Measurements from ENCODE around the gene PEAK1. TPM values are rescaled to one million over a fixed set of nuclear protein-coding genes. Genes with fewer than 3 reads are reported as not detected.
"Not testable (repeated sequence)": the region's sequence is repeated elsewhere in the genome, so short reads cannot be mapped to it uniquely, and the experiment has no call there.

The PEAK1 gene
- total RNA-seq, 2 experiments from 2014 or later, result 34.0 to 38.1 TPM

GRCh38 chr15:77276943-77277342 is 143.0 kb downstream of the PEAK1 start:
- H3K27ac Mint-ChIP-seq, result no peak overlapping the region
- peaks cover 8% of the 10 kb centered on the region for H3K9me3 Mint-ChIP-seq
- DNase-seq (no peak), ATAC-seq (ENCODE audit: low read depth) (no peak)
- POLR2A ChIA-PET, result no interaction called here
- no peaks in the 10 kb centered on the region for H3K27me3 Mint-ChIP-seq
- peaks cover 21% of the 10 kb centered on the region for H3K4me1 Mint-ChIP-seq
- H3K4me3 Mint-ChIP-seq, result no peak overlapping the region
- peaks cover 36% of the 10 kb centered on the region for H3K36me3 Mint-ChIP-seq

- peaks cover 21% of the 10 kb centered on the region for H3K4me1 Mint-ChIP-seq
- peak overlapping the region; percentile 1 for H3K27ac Mint-ChIP-seq
- H3K27me3 Mint-ChIP-seq, result no peaks in the 10 kb centered on the region
- H3K9me3 Mint-ChIP-seq, result peaks cover 9% of the 10 kb centered on the region
- DNase-seq (no peak), ATAC-seq (ENCODE audit: low read depth) (no peak)
- H3K4me3 Mint-ChIP-seq, result peak overlapping the region; percentile 5
- peaks cover 37% of the 10 kb centered on the region for H3K36me3 Mint-ChIP-seq
- POLR2A ChIA-PET, result no interaction called here
Observed at GRCh38 chr15:77276096-77276495, 143.8 kb downstream of the PEAK1 start.

- H3K27ac Mint-ChIP-seq; ATAC-seq (ENCODE audit: low read depth); H3K27me3 Mint-ChIP-seq; DNase-seq; H3K4me3 Mint-ChIP-seq; POLR2A ChIA-PET: not testable (repeated sequence)
- Mint-ChIP-seq H3K36me3 (peaks cover 54% of the 10 kb centered on the region), H3K4me1 (peaks cover 19% of the 10 kb centered on the region), H3K9me3 (peaks cover 14% of the 10 kb centered on the region)
Observed at GRCh38 chr15:77273136-77273535, 146.8 kb downstream of the PEAK1 start.

DNA sequence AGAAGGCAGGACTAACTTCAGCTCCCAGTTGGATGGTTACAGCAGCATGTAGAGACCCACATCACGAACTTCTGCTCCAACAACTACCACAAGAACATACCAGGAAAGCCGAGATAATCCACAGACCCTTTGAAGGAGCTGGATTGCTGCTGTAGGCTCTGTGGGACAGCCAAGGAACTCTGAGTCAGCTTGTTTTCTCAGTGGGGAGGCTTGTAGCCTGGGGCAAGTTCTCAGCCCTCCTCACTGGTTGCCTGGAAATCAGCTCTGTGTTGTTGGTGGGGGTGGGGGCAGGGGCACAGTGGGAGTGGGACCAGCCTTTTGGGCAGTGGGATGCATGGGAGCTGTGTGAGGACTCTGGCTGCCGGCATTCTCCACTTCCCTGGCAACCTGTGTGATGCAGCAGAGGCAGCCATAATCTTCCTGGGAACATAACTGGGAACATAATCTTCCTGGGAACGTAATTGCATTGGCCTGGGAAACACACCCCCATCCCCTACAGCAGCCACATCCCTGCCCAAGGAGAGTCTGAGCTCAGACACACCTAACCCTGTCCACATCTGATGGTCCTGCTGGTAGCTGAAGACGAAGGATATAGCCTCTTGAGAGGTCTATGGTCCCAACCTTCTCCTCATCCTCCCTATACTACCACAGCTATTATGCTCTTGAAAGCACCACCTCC is 153.1 kb downstream of the PEAK1 start:
- POLR2A ChIA-PET, result interaction anchor here (0.6 kb wide), 1 partner anchor 180 kb away, joined by 3 read pairs; no protein-coding TSS in a partner anchor
- H3K36me3 Mint-ChIP-seq, result peaks cover 47% of the 10 kb centered on the region
- no peak for ATAC-seq (ENCODE audit: low read depth)
- no peak overlapping the region for H3K4me3 Mint-ChIP-seq
- peaks cover 9% of the 10 kb centered on the region for H3K9me3 Mint-ChIP-seq
- H3K27me3 Mint-ChIP-seq, result no peaks in the 10 kb centered on the region
- no peak overlapping the region for H3K27ac Mint-ChIP-seq
- DNase-seq, result no peak
- peaks cover 2% of the 10 kb centered on the region for H3K4me1 Mint-ChIP-seq

GRCh38 chr15:77255385-77255784 is 164.5 kb downstream of the PEAK1 start:
- Mint-ChIP-seq H3K9me3 (no peaks in the 10 kb centered on the region), H3K27me3 (no peaks in the 10 kb centered on the region), H3K27ac (no peak overlapping the region), H3K36me3 (peaks cover 7% of the 10 kb centered on the region), H3K4me3 (no peak overlapping the region), H3K4me1 (no peaks in the 10 kb centered on the region)
- POLR2A ChIA-PET, result no interaction called here
- DNase-seq (no peak), ATAC-seq (ENCODE audit: low read depth) (no peak)

GRCh38 chr15:77251662-77252061 is 168.2 kb downstream of the PEAK1 start:
- no peak for DNase-seq
- ATAC-seq (ENCODE audit: low read depth), result no peak
- H3K4me3 Mint-ChIP-seq, result no peak overlapping the region
- peaks cover 15% of the 10 kb centered on the region for H3K36me3 Mint-ChIP-seq
- POLR2A ChIA-PET, result no interaction called here
- no peaks in the 10 kb centered on the region for H3K9me3 Mint-ChIP-seq
- no peaks in the 10 kb centered on the region for H3K27me3 Mint-ChIP-seq
- H3K4me1 Mint-ChIP-seq, result no peaks in the 10 kb centered on the region
- no peak overlapping the region for H3K27ac Mint-ChIP-seq

DNA sequence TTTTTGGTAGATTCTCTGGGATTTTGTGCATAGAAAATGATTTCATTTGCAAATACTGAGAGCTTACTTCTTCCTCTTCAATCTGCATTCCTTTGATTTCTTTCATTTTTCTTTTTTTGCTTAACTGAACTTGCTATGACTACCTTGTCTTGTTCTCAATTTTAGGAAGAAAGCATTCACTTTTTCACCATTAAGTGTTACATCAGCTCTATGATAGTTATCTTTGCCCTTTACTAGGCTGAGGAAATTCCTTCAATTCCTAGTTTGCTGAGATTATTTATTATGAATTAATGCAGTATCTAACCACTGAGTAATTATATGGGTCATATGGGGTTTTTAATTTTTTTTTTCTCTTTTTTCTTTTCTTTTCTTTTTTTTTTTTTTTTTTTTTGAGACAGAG is 172.8 kb downstream of the PEAK1 start:
- no peak for ATAC-seq (ENCODE audit: low read depth)
- peaks cover 15% of the 10 kb centered on the region for H3K36me3 Mint-ChIP-seq
- no peak for DNase-seq
- H3K27me3 Mint-ChIP-seq, result no peaks in the 10 kb centered on the region
- peaks cover 8% of the 10 kb centered on the region for H3K4me1 Mint-ChIP-seq
- H3K9me3 Mint-ChIP-seq, result no peaks in the 10 kb centered on the region
- no peak overlapping the region for H3K27ac Mint-ChIP-seq
- POLR2A ChIA-PET, result no interaction called here
- no peak overlapping the region for H3K4me3 Mint-ChIP-seq

- DNase-seq, result no peak
- Mint-ChIP-seq H3K4me1 (peaks cover 8% of the 10 kb centered on the region), H3K27me3 (no peaks in the 10 kb centered on the region), H3K9me3 (no peaks in the 10 kb centered on the region), H3K27ac (no peak overlapping the region), H3K4me3 (no peak overlapping the region), H3K36me3 (peaks cover 13% of the 10 kb centered on the region)
- POLR2A ChIA-PET, result no interaction called here
- ATAC-seq (ENCODE audit: low read depth), result no peak
Observed at GRCh38 chr15:77243716-77244401, 176.0 kb downstream of the PEAK1 start.

- Mint-ChIP-seq H3K27ac (no peak overlapping the region), H3K36me3 (peaks cover 16% of the 10 kb centered on the region), H3K4me1 (peaks cover 8% of the 10 kb centered on the region), H3K27me3 (no peaks in the 10 kb centered on the region), H3K4me3 (no peak overlapping the region), H3K9me3 (no peaks in the 10 kb centered on the region)
- POLR2A ChIA-PET, result no interaction called here
- ATAC-seq (ENCODE audit: low read depth) (no peak), DNase-seq (no peak)
Observed at GRCh38 chr15:77243135-77243534, 176.8 kb downstream of the PEAK1 start.

DNA sequence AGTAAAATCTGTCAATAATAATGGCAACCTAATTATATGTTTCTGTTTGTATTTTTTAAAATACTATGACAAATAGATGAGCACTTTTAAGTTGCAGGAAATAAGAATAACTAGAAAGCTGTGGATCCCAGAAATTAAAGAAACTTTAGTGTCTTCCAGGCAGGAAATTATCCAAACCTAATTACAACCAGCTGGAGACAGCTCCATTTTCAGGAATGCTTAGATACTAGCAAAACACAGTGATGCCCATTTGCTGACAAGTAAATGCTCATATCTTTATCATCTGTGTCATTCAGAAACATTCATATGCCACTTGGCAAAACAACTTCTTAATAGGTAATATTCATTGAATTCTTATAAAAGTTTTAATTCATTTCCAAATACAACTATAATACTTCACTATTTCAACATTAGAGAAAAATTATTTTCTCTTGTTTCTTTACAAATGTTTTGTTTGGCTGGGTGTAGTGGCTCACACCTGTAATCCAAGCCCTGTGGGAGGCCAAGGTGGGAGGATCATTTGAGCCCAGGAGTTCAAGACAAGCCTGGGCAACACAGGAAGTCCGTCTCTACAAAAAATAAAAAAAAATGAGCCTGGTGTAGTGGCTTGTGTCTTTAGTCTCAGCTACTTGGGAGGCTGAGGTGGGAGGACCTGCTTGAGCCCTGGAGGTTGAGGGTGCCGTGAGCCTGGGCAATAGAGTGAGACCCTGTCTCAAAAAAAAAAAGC is 179.9 kb downstream of the PEAK1 start:
- H3K36me3 Mint-ChIP-seq, result peaks cover 27% of the 10 kb centered on the region
- peaks cover 8% of the 10 kb centered on the region for H3K9me3 Mint-ChIP-seq
- no peak overlapping the region for H3K4me3 Mint-ChIP-seq
- no peaks in the 10 kb centered on the region for H3K27me3 Mint-ChIP-seq
- DNase-seq, result no peak
- ATAC-seq (ENCODE audit: low read depth), result no peak
- H3K4me1 Mint-ChIP-seq, result peaks cover 8% of the 10 kb centered on the region
- H3K27ac Mint-ChIP-seq, result no peak overlapping the region
- POLR2A ChIA-PET, result no interaction called here

DNA sequence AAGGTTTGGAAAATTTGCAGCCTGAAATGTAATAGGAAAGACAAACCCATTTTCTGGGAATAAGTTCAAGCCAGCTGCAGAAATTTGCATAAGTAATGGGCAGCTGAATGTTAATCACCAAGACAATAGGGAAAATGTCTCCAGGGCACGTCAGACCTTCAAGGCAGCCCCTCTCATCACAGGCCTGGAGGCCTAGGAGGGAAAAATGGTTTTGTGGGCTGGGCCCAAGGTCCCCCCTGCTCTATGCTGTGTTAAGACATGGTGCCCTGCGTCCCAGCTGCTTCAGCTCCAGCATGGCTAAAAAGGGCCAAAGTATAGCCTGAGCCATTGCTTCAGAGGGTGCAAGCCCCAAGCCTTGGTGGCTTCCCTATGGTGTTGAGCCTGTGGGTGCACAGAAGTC is 184.3 kb downstream of the PEAK1 start:
- H3K4me1 Mint-ChIP-seq, result peaks cover 7% of the 10 kb centered on the region
- H3K36me3 Mint-ChIP-seq, result peaks cover 37% of the 10 kb centered on the region
- DNase-seq (no peak), ATAC-seq (ENCODE audit: low read depth) (no peak)
- H3K27me3 Mint-ChIP-seq, result no peaks in the 10 kb centered on the region
- POLR2A ChIA-PET, result no interaction called here
- no peak overlapping the region for H3K27ac Mint-ChIP-seq
- peaks cover 10% of the 10 kb centered on the region for H3K9me3 Mint-ChIP-seq
- H3K4me3 Mint-ChIP-seq, result no peak overlapping the region

DNA sequence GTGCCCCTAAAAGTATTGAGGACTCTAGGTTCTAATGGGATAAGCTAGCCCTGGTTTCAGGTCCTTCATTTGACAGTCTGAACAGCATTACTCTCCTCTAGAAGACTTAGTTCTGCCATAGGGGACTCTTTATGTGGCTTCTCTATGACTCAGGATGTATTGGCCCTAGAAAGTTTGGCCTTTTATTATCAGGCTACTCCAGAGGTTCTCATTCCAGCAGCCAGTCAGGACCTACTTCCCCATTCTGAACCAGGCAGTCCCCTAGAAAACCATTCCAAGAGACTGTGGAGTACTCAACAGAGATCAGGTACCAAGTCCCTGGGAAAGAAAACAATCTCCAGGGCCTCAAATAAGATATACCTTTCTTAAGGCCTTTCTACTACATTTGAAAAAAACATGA is 191.1 kb downstream of the PEAK1 start:
- POLR2A ChIA-PET, result interaction anchor here (0.6 kb wide), 1 partner anchor 35 kb away, joined by 3 read pairs; no protein-coding TSS in a partner anchor
- Mint-ChIP-seq H3K27me3 (no peaks in the 10 kb centered on the region), H3K27ac (no peak overlapping the region), H3K9me3 (no peaks in the 10 kb centered on the region), H3K4me3 (no peak overlapping the region), H3K36me3 (peaks cover 9% of the 10 kb centered on the region), H3K4me1 (peaks cover 21% of the 10 kb centered on the region)
- no peak for DNase-seq
- no peak for ATAC-seq (ENCODE audit: low read depth)

- Mint-ChIP-seq H3K27me3 (no peaks in the 10 kb centered on the region), H3K4me3 (no peak overlapping the region), H3K4me1 (peaks cover 17% of the 10 kb centered on the region), H3K27ac (no peak overlapping the region), H3K36me3 (peaks cover 2% of the 10 kb centered on the region), H3K9me3 (no peaks in the 10 kb centered on the region)
- ATAC-seq (ENCODE audit: low read depth) (no peak), DNase-seq (no peak)
- POLR2A ChIA-PET, result no interaction called here
Observed at GRCh38 chr15:77226652-77227051, 193.3 kb downstream of the PEAK1 start.

- H3K4me1 Mint-ChIP-seq, result peaks cover 14% of the 10 kb centered on the region
- POLR2A ChIA-PET, result no interaction called here
- ATAC-seq (ENCODE audit: low read depth), result no peak
Observed at GRCh38 chr15:77225646-77226045, 194.3 kb downstream of the PEAK1 start.

More at GRCh38 chr15:77225646-77226045, 194.3 kb downstream of the PEAK1 start:
- no peaks in the 10 kb centered on the region for H3K27me3 Mint-ChIP-seq
- H3K9me3 Mint-ChIP-seq, result no peaks in the 10 kb centered on the region
- no peak for DNase-seq
- no peak overlapping the region for H3K27ac Mint-ChIP-seq
- H3K36me3 Mint-ChIP-seq, result peaks cover 2% of the 10 kb centered on the region
- no peak overlapping the region for H3K4me3 Mint-ChIP-seq

All from activated naive CD8-positive, alpha-beta T cell treated with anti-CD3 and anti-CD28 coated beads, Interleukin-2, amount 10 ng/mL, durations not matched to agents 7 days and 5 days (primary cell).